ENCODE data around the gene THEM5.

THEM5 gene

GRCh38 chr1:151800830-151801229, 52.7 kb downstream of the THEM5 start:
- no peak for DNase-seq (ENCODE audit: low spot score)

GRCh38 chr1:151799179-151800022, 54.1 kb downstream of the THEM5 start:
- peak; percentile 4 for DNase-seq (ENCODE audit: low spot score)

- no peak for DNase-seq (ENCODE audit: low spot score)
These were observed 54.9 kb downstream of the THEM5 start for GRCh38 chr1:151798571-151798970.
